ENCODE results near the gene ADGRV1. TPM values are rescaled to one million over a fixed set of nuclear protein-coding genes. Genes with fewer than 3 reads are reported as not detected.

The ADGRV1 gene
- total and polyA plus RNA-seq, 9 of the 15 experiments (the other 6 are each of a cell fraction or from before 2014, with no cell fraction given), result 21.7 to 156 (median 58.2) TPM

DNA sequence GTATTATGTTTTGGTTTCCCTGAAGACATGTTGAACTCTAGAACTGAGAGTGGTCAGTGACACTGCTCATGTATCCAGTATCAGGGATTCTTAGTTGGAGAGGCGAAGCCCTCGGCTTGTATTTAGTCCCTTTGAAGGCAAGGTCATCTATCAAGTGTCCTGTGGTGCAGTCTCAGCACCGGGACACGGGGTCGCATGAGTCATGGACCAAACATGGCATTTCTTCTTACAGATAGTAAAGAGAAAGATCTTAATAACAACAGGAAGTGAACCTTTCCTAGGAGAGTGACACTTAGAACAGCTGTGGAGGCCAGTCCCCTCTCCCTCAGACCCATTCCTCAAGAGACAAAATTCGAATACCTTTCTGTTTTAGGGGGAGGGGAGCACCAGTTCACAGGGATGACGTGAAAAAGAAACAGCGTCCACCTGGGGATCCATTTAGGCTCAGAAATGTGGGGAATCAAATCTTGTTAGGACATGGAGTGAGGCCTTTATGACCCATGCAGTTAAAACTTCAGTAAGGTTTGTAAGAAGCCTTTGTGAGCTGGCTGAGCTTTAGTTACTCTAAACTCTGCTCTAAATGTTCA is 86.5 kb downstream of the ADGRV1 start (continued):
- TF ChIP-seq, protein P1, sequence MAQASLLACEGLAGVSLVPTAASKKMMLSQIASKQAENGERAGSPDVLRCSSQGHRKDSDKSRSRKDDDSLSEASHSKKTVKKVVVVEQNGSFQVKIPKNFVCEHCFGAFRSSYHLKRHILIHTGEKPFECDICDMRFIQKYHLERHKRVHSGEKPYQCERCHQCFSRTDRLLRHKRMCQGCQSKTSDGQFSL (CRISPR knock-in tag; IDR thresholded peaks at IDR 0.05), result no peak
- TF ChIP-seq, protein P1 (tag; IDR thresholded peaks at IDR 0.05), result no peak
- TF ChIP-seq, protein P2, sequence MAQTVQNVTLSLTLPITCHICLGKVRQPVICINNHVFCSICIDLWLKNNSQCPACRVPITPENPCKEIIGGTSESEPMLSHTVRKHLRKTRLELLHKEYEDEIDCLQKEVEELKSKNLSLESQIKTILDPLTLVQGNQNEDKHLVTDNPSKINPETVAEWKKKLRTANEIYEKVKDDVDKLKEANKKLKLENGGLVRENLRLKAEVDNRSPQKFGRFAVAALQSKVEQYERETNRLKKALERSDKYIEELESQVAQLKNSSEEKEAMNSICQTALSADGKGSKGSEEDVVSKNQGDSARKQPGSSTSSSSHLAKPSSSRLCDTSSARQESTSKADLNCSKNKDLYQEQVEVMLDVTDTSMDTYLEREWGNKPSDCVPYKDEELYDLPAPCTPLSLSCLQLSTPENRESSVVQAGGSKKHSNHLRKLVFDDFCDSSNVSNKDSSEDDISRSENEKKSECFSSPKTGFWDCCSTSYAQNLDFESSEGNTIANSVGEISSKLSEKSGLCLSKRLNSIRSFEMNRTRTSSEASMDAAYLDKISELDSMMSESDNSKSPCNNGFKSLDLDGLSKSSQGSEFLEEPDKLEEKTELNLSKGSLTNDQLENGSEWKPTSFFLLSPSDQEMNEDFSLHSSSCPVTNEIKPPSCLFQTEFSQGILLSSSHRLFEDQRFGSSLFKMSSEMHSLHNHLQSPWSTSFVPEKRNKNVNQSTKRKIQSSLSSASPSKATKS (CRISPR knock-in tag; IDR thresholded peaks at IDR 0.05), result no peak
- TF ChIP-seq, protein P3, sequence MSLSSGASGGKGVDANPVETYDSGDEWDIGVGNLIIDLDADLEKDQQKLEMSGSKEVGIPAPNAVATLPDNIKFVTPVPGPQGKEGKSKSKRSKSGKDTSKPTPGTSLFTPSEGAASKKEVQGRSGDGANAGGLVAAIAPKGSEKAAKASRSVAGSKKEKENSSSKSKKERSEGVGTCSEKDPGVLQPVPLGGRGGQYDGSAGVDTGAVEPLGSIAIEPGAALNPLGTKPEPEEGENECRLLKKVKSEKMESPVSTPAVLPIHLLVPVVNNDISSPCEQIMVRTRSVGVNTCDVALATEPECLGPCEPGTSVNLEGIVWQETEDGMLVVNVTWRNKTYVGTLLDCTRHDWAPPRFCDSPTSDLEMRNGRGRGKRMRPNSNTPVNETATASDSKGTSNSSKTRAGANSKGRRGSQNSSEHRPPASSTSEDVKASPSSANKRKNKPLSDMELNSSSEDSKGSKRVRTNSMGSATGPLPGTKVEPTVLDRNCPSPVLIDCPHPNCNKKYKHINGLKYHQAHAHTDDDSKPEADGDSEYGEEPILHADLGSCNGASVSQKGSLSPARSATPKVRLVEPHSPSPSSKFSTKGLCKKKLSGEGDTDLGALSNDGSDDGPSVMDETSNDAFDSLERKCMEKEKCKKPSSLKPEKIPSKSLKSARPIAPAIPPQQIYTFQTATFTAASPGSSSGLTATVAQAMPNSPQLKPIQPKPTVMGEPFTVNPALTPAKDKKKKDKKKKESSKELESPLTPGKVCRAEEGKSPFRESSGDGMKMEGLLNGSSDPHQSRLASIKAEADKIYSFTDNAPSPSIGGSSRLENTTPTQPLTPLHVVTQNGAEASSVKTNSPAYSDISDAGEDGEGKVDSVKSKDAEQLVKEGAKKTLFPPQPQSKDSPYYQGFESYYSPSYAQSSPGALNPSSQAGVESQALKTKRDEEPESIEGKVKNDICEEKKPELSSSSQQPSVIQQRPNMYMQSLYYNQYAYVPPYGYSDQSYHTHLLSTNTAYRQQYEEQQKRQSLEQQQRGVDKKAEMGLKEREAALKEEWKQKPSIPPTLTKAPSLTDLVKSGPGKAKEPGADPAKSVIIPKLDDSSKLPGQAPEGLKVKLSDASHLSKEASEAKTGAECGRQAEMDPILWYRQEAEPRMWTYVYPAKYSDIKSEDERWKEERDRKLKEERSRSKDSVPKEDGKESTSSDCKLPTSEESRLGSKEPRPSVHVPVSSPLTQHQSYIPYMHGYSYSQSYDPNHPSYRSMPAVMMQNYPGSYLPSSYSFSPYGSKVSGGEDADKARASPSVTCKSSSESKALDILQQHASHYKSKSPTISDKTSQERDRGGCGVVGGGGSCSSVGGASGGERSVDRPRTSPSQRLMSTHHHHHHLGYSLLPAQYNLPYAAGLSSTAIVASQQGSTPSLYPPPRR (CRISPR knock-in tag; IDR thresholded peaks at IDR 0.05; ENCODE audit: borderline replicate concordance), result no peak
- 0 out of 2 replicates have a peak, but pooled peaks have one; percentile 35 for TF ChIP-seq BHLHE40 (IDR thresholded peaks at IDR 0.05; ENCODE audit: low read length)
- TF ChIP-seq PHF8 (IDR thresholded peaks at IDR 0.05; ENCODE audit: borderline replicate concordance, low read length), result no peak
- peak; percentile 87 for TF ChIP-seq MTA3 (IDR thresholded peaks at IDR 0.05; ENCODE audit: borderline replicate concordance)
- TF ChIP-seq HMG20A (CRISPR knock-in tag; conservative IDR thresholded peaks at IDR 0.05), result no peak
- TF ChIP-seq, protein P4, sequence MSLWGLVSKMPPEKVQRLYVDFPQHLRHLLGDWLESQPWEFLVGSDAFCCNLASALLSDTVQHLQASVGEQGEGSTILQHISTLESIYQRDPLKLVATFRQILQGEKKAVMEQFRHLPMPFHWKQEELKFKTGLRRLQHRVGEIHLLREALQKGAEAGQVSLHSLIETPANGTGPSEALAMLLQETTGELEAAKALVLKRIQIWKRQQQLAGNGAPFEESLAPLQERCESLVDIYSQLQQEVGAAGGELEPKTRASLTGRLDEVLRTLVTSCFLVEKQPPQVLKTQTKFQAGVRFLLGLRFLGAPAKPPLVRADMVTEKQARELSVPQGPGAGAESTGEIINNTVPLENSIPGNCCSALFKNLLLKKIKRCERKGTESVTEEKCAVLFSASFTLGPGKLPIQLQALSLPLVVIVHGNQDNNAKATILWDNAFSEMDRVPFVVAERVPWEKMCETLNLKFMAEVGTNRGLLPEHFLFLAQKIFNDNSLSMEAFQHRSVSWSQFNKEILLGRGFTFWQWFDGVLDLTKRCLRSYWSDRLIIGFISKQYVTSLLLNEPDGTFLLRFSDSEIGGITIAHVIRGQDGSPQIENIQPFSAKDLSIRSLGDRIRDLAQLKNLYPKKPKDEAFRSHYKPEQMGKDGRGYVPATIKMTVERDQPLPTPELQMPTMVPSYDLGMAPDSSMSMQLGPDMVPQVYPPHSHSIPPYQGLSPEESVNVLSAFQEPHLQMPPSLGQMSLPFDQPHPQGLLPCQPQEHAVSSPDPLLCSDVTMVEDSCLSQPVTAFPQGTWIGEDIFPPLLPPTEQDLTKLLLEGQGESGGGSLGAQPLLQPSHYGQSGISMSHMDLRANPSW (CRISPR knock-in tag; IDR thresholded peaks at IDR 0.05), result no peak
- TF ChIP-seq ZKSCAN1 (IDR thresholded peaks at IDR 0.05; ENCODE audit: low read depth, low read length), result no peak
- no peak for TF ChIP-seq STAT5B (CRISPR knock-in tag; IDR thresholded peaks at IDR 0.05)
- TF ChIP-seq TEAD2 (tag; IDR thresholded peaks at IDR 0.05), result no peak
- TF ChIP-seq, protein P5, sequence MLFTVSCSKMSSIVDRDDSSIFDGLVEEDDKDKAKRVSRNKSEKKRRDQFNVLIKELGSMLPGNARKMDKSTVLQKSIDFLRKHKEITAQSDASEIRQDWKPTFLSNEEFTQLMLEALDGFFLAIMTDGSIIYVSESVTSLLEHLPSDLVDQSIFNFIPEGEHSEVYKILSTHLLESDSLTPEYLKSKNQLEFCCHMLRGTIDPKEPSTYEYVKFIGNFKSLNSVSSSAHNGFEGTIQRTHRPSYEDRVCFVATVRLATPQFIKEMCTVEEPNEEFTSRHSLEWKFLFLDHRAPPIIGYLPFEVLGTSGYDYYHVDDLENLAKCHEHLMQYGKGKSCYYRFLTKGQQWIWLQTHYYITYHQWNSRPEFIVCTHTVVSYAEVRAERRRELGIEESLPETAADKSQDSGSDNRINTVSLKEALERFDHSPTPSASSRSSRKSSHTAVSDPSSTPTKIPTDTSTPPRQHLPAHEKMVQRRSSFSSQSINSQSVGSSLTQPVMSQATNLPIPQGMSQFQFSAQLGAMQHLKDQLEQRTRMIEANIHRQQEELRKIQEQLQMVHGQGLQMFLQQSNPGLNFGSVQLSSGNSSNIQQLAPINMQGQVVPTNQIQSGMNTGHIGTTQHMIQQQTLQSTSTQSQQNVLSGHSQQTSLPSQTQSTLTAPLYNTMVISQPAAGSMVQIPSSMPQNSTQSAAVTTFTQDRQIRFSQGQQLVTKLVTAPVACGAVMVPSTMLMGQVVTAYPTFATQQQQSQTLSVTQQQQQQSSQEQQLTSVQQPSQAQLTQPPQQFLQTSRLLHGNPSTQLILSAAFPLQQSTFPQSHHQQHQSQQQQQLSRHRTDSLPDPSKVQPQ (CRISPR knock-in tag; IDR thresholded peaks at IDR 0.05; ENCODE audit: borderline replicate concordance), result no peak
- TF ChIP-seq GABPB2 (CRISPR knock-in tag; conservative IDR thresholded peaks at IDR 0.05), result no peak

All from K562 (cell line).